NCI-H1092 (cell line): ENCODE data around the gene P4HA2.

Source experiments
- DNase-seq: peaks from one replicate; lab custom pipeline; 2025; lab: John Stamatoyannopoulos, UW

The P4HA2 gene

GRCh38 chr5:132142459-132142858 lies 85.2 kb downstream of the P4HA2 start:
- DNase-seq = no peak
